Measurements from ENCODE around the gene DNAJC17. TPM values are rescaled to one million over a fixed set of nuclear protein-coding genes. Genes with fewer than 3 reads are reported as not detected.
A peak's percentile ranks its signal among the peaks of the same experiment; 100 is the strongest.

Gene DNAJC17
- total RNA-seq, 1 donor from 2014 or later = 43.2 TPM

DNA sequence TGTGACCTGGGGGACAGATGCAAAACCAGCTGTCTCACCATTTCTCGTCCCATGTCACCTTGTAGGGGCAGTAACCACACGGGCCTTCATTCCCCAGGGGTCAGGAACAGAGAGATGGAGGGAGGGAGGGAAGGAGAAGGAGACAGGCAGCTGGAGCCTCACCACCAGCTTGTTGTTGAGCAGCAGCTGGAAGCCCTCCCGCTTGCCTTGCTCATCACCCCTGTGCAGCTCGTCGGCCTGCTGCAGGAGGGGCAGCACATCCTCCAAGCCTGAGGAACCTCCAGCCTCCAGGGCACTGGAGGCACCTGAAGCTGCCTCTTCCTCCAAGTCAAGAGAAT is 62.5 kb downstream of the DNAJC17 start:
- no peak overlapping the region for H3K4me3 ChIP-seq (ENCODE audit: low read depth, low read length)
- TF ChIP-seq, protein P1, sequence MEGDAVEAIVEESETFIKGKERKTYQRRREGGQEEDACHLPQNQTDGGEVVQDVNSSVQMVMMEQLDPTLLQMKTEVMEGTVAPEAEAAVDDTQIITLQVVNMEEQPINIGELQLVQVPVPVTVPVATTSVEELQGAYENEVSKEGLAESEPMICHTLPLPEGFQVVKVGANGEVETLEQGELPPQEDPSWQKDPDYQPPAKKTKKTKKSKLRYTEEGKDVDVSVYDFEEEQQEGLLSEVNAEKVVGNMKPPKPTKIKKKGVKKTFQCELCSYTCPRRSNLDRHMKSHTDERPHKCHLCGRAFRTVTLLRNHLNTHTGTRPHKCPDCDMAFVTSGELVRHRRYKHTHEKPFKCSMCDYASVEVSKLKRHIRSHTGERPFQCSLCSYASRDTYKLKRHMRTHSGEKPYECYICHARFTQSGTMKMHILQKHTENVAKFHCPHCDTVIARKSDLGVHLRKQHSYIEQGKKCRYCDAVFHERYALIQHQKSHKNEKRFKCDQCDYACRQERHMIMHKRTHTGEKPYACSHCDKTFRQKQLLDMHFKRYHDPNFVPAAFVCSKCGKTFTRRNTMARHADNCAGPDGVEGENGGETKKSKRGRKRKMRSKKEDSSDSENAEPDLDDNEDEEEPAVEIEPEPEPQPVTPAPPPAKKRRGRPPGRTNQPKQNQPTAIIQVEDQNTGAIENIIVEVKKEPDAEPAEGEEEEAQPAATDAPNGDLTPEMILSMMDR (conservative IDR thresholded peaks at IDR 0.05; ENCODE audit: low read depth, low read length) = no peak
- DNase-seq (ENCODE audit: low read depth) = no peak

DNA sequence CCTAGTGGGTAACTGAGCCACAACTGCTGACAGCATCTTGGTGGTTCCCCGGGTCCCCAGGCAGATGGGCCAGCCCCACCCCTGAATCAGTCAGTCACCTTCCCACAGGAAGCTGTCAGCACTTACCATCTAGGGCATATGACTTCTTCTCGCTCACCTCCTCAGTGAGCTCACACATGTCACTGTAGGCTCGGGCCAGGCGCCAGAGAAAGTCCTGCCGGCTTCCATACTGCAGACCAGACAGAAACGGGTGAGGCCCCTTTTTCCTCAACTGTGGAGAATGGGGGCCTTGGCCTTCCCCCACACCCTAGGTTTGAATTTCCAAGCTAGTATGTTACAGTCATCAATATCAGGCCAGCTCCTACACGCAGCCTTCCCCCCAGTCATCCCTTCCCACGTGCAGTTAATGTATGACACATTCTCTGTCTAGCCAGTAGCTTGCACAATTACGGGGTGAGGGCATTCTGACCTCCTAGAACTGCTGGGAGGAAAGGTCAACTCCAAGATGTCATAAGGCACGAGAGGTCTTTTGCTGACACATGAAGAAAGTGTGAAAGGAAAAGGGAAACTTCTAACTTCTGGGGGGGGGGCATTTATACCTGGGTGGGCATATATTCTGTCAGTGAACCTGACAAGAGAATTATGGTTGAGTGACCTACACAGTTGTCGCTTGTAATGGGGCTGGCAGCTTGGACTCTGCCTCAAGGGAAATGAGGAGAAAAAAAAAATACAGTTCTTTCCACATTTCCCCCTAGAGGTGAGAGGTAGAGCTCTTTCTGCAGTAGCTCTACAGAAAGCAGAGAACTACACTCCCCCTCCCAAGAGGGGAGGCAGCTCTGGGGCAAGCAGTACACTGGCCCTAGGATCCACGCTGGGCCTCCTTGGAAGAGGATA is 63.1 kb downstream of the DNAJC17 start:
- no peak overlapping the region for H3K4me3 ChIP-seq (ENCODE audit: low read depth, low read length)
- TF ChIP-seq, protein P1 (conservative IDR thresholded peaks at IDR 0.05; ENCODE audit: low read depth, low read length) = peak; percentile 28
- DNase-seq (ENCODE audit: low read depth) = peak; percentile 56

DNA sequence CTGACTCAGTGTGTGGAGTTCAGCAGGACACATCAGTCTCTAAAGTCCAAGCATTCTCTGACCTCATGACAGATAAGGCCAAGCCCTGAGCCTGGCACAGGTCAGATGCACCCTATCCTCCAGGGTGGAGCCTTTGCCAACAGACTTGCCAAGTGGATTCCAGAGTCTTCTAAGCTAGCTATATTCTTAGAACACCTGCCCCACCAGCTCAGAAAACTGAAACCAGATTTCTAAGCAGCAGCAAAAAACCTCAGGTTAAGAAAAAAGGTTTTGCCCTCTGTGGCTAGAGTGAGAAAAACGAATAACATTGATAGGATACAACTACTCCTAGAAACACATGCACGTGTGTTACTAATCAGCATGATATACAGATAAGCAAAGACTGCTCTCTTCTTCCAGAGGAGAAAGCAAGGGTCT is 63.8 kb downstream of the DNAJC17 start:
- no peak overlapping the region for H3K4me3 ChIP-seq (ENCODE audit: low read depth, low read length)
- TF ChIP-seq, protein P1 (conservative IDR thresholded peaks at IDR 0.05; ENCODE audit: low read depth, low read length) = no peak
- no peak for DNase-seq (ENCODE audit: low read depth)

DNA sequence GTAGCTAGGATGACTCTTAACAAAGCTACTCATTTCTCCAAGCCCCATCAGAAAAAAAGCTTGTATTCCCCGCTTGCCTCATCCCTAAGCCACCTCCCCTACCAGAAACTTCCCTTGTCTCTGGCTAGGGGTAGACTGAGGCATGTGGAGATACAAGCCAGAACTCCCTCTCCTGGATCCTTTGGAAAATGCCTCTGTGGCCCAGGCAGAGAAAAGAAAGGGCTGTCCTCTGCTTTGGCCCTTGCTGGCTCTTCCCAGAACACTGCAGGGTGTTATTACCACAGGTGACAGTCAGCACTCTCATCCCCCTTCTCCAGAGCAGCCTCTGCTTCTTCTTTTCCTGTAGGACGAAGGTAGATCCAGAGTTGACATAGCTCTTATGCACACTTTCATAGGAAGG is 67.4 kb downstream of the DNAJC17 start:
- no peak for DNase-seq (ENCODE audit: low read depth)
- TF ChIP-seq, protein P1 (conservative IDR thresholded peaks at IDR 0.05; ENCODE audit: low read depth, low read length) = peak; percentile 21
- no peak overlapping the region for H3K4me3 ChIP-seq (ENCODE audit: low read depth, low read length)

DNA sequence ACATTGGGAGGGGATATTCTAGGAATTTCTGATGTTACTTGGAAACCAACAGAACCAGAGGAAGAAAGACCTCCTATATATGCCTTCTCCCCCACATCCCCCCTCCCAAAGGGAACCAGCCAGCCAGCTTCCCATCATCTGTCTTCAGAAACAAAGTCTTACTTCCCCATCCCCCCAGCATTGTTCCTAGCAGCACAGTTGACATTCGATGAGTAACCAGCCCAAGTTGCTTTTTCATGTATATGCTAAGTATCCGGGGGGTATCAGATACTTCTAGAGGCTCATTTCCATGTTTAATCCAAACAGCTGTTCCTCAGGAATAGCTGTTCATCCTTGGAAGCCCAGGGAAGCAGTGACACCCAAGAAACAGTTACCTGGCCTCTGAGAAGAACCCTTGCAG is 68.2 kb downstream of the DNAJC17 start:
- no peak for DNase-seq (ENCODE audit: low read depth)

DNA sequence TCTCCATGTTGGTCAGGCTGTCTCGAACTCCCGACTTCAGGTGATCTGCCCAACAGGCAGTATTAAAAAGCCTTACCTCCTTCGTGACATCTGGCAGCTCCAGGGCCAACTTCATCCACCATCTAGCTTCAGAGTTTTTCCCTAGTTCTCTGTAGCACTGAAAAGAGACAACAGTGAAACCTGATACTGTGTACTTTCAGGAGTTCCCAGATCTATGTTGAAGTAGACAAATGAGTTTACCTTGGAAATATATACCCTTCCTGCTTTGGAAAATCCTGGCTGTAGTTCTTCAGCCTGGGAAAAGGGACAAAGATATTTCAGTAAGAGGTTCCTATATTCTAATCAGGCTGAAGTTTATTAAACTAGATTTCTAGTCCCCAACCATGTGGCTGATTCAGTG is 70.2 kb downstream of the DNAJC17 start:
- TF ChIP-seq, protein P1 (conservative IDR thresholded peaks at IDR 0.05; ENCODE audit: low read depth, low read length) = no peak
- DNase-seq (ENCODE audit: low read depth) = no peak
- no peak overlapping the region for H3K4me3 ChIP-seq (ENCODE audit: low read depth, low read length)

More for the DNA sequence above, 68.2 kb downstream of the DNAJC17 start:
- TF ChIP-seq, protein P1 (conservative IDR thresholded peaks at IDR 0.05; ENCODE audit: low read depth, low read length) = no peak
- H3K4me3 ChIP-seq (ENCODE audit: low read depth, low read length) = no peak overlapping the region

DNA sequence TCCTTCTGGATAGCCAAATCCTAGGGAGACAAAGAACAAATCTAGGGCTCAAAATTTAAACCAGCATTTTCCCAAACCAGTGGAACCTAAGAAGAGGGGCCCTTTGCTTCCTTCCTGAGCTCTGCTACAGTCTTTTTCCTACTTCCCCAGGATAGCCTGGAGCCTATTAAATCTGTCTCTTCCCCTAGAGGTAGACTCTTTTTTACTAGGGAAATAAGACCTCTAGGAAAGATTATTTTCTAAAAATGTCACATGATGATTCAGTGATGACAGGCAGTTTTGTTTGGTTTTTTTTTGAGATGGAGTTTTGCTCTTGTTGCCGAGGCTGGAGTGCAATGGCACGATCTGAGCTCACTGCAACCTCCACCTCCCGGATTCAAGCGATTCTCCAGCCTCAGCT is 70.7 kb downstream of the DNAJC17 start:
- DNase-seq (ENCODE audit: low read depth) = no peak
- TF ChIP-seq, protein P1 (conservative IDR thresholded peaks at IDR 0.05; ENCODE audit: low read depth, low read length) = no peak
- H3K4me3 ChIP-seq (ENCODE audit: low read depth, low read length) = no peak overlapping the region
